Neural cell (in vitro differentiated cells): Measurements from ENCODE around the gene SKI. TPM values are rescaled to one million over a fixed set of nuclear protein-coding genes. Genes with fewer than 3 reads are reported as not detected.

ENCODE experiments used
- H2AFZ ChIP-seq: fragments of 200-600, 300-800 bp; sonication (generic), shearing (Covaris generic); 2 replicates; pipeline ENCODE4 v1.6.0; 2014; ENCODE audit warnings: low read depth, mild to moderate bottlenecking, antibody characterized with exemption, low read length, moderate library complexity
- H3F3A ChIP-seq: fragments of 200-600 bp; shearing (Covaris generic); 2 replicates; pipeline ENCODE4 v1.6.1; 2016; ENCODE audit warnings: mild to moderate bottlenecking, moderate library complexity, mixed read lengths, antibody characterized with exemption, low read length; ENCODE audit not compliant: insufficient read depth, poor library complexity, severe bottlenecking
- H3K27ac ChIP-seq: fragments of 200-600, 300-800 bp; sonication (generic), shearing (Covaris generic); 2 replicates; pipeline ENCODE4 v1.5.1; 2014; ENCODE audit warnings: mild to moderate bottlenecking, low read length, moderate library complexity
- H3K27me3 ChIP-seq: fragments of 300-800, 200-600 bp; sonication (generic), shearing (Covaris generic); 2 replicates; pipeline ENCODE4 v1.6.0; 2014; ENCODE audit warnings: mild to moderate bottlenecking, low read depth, low read length, moderate library complexity; ENCODE audit not compliant: insufficient read depth
- H3K36me3 ChIP-seq: fragments of 300-800, 200-600 bp; sonication (generic), shearing (Covaris generic); 2 replicates; pipeline ENCODE4 v1.5.1; 2014; ENCODE audit warnings: mild to moderate bottlenecking, antibody characterized with exemption, low read length, moderate library complexity; ENCODE audit not compliant: insufficient read depth
- H3K4me2 ChIP-seq: fragments of 300-800, 200-600 bp; sonication (generic), shearing (Covaris generic); 2 replicates; pipeline ENCODE4 v1.6.0; 2014; ENCODE audit warnings: mild to moderate bottlenecking, low read length
- H3K4me3 ChIP-seq: fragments of 300-800, 200-600 bp; sonication (generic), shearing (Covaris generic); 2 replicates; pipeline ENCODE4 v1.5.1; 2014; ENCODE audit warnings: mild to moderate bottlenecking, low read length, moderate library complexity
- H3K79me2 ChIP-seq: fragments of 200-600 bp; shearing (Covaris generic); replicated peaks from 2 replicates; pipeline ENCODE4 v1.6.0; 2014; ENCODE audit warnings: mild to moderate bottlenecking, low read length, moderate library complexity; ENCODE audit not compliant: insufficient read depth
- H3K9ac ChIP-seq: fragments of 300-800, 200-600 bp; sonication (generic), shearing (Covaris generic); 2 replicates; pipeline ENCODE4 v1.6.1; 2016; ENCODE audit warnings: mild to moderate bottlenecking, low read length, mixed read lengths
- H3K9me2 ChIP-seq: fragments of 200-600 bp; shearing (Covaris generic); 2 replicates; pipeline ENCODE4 v1.6.1; 2016; ENCODE audit warnings: mild to moderate bottlenecking, low read length, mixed read lengths; ENCODE audit not compliant: insufficient read depth
- H3K9me3 ChIP-seq: fragments of 200-600, 300-800 bp; sonication (generic), shearing (Covaris generic); 2 replicates; pipeline ENCODE4 v1.6.1; 2016; ENCODE audit warnings: mild to moderate bottlenecking, mixed run types, low read length, moderate library complexity, mixed read lengths
- H4K20me1 ChIP-seq: fragments of 200-600 bp; shearing (Covaris generic); 2 replicates; pipeline ENCODE4 v1.6.1; 2016; ENCODE audit warnings: mild to moderate bottlenecking, mixed run types; ENCODE audit not compliant: insufficient read depth
- CTCF ChIP-seq: fragments of 450-650 bp; IDR thresholded peaks from 2 replicates; pipeline ENCODE4 v1.5.1; 2014; ENCODE audit warnings: antibody characterized with exemption, mild to moderate bottlenecking, moderate library complexity; ENCODE audit not compliant: poor library complexity, severe bottlenecking
- EP300 ChIP-seq: fragments of 450-650 bp; conservative IDR thresholded peaks from 2 replicates; pipeline ENCODE4 v1.6.1; 2014; ENCODE audit warnings: antibody characterized with exemption, mild to moderate bottlenecking, moderate library complexity; ENCODE audit not compliant: poor library complexity, severe bottlenecking
- EZH2 ChIP-seq: fragments of 200-600, 300-800 bp; shearing (Covaris generic), sonication (generic); IDR thresholded peaks from 2 replicates; pipeline ENCODE4 v1.6.1; 2014; ENCODE audit warnings: antibody characterized with exemption, low read length, borderline replicate concordance, mild to moderate bottlenecking; ENCODE audit not compliant: insufficient read depth, poor library complexity, severe bottlenecking
- MXI1 ChIP-seq: fragments of 450-650 bp; conservative IDR thresholded peaks from 2 replicates; pipeline ENCODE4 v1.6.1; 2014; ENCODE audit warnings: antibody characterized with exemption, mild to moderate bottlenecking; ENCODE audit not compliant: poor library complexity, severe bottlenecking
- POLR2AphosphoS5 ChIP-seq: IDR thresholded peaks from 2 replicates; pipeline ENCODE4 v1.6.1; 2012
- RAD21 ChIP-seq: fragments of 450-650 bp; conservative IDR thresholded peaks from 2 replicates; pipeline ENCODE4 v1.6.1; 2014; ENCODE audit warnings: antibody characterized with exemption, mild to moderate bottlenecking, moderate library complexity
- REST ChIP-seq: IDR thresholded peaks from 2 replicates; pipeline ENCODE4 v1.6.1; 2012; ENCODE audit warnings: borderline replicate concordance
- SMC3 ChIP-seq: fragments of 450-650 bp; conservative IDR thresholded peaks from 2 replicates; pipeline ENCODE4 v1.6.1; 2014; ENCODE audit warnings: antibody characterized with exemption, mild to moderate bottlenecking, moderate library complexity; ENCODE audit not compliant: poor library complexity
- TAF1 ChIP-seq: IDR thresholded peaks from 2 replicates; pipeline ENCODE4 v1.6.1; 2012; ENCODE audit warnings: low read depth
- polyA plus RNA-seq: library from polyadenylated mRNA; depleted of rRNA; stranded (reverse); fragments of >200 nt; gene quantifications from 2 replicates; pipeline ENCODE4 v1.2.3, GENCODE V29; 2014

Gene SKI
- polyA plus RNA-seq, 1 donor from 2014 or later = 4.1 TPM

- no peaks in the 10 kb centered on the region for H3K36me3 ChIP-seq
- no peak overlapping the region for H3K27ac ChIP-seq
- H3K9me3 ChIP-seq = no peaks in the 10 kb centered on the region
- H3K27me3 ChIP-seq = no peaks in the 10 kb centered on the region
- no peak overlapping the region for H3K9ac ChIP-seq
- H2AFZ ChIP-seq = no peak overlapping the region
- H3K79me2 ChIP-seq = no peaks in the 10 kb centered on the region
- TF ChIP-seq TAF1 (no peak), CTCF (no peak), MXI1 (no peak), RAD21 (no peak), EP300 (no peak), REST (no peak), SMC3 (no peak), POLR2AphosphoS5 (no peak), EZH2 (no peak)
- H3K4me3 ChIP-seq = no peak overlapping the region
- H3K9me2 ChIP-seq = no peaks in the 10 kb centered on the region
- peaks cover 4% of the 10 kb centered on the region for H4K20me1 ChIP-seq
- H3F3A ChIP-seq = no peaks in the 10 kb centered on the region
- H3K4me2 ChIP-seq = no peak overlapping the region
Measured at GRCh38 chr1:2224170-2224584, 3.9 kb upstream of the SKI start.

GRCh38 chr1:2224631-2225428 is 3.3 kb upstream of the SKI start:
- Histone ChIP-seq H3K9me3 (no peaks in the 10 kb centered on the region), H3K4me3 (no peak overlapping the region), H3K4me2 (no peak overlapping the region), H3K9me2 (no peaks in the 10 kb centered on the region), H3K79me2 (peaks cover 6% of the 10 kb centered on the region), H3K9ac (no peak overlapping the region), H4K20me1 (peaks cover 10% of the 10 kb centered on the region), H3K36me3 (no peaks in the 10 kb centered on the region), H3K27ac (no peak overlapping the region), H3K27me3 (no peaks in the 10 kb centered on the region), H3F3A (no peaks in the 10 kb centered on the region), H2AFZ (no peak overlapping the region)
- TF ChIP-seq EP300 (no peak), REST (no peak), SMC3 (no peak), POLR2AphosphoS5 (no peak), CTCF (no peak), EZH2 (no peak), MXI1 (no peak), TAF1 (no peak), RAD21 (no peak)
